Hindlimb muscle (tissue), 1 donor: ENCODE measurements around the gene CELA2B. TPM values are rescaled to one million over a fixed set of nuclear protein-coding genes. Genes with fewer than 3 reads are reported as not detected.
A peak's percentile ranks its signal among the peaks of the same experiment; 100 is the strongest.
"Not testable (repeated sequence)": the region's sequence is repeated elsewhere in the genome, so short reads cannot be mapped to it uniquely, and the experiment has no call there.

Source experiments
- DNase-seq: peaks from one replicate; pipeline ENCODE4 v3.0.0-alpha.2; 2013
- polyA plus RNA-seq: library from polyadenylated mRNA; unstranded; fragments of 120-200 nt; gene quantifications from one replicate; pipeline ENCODE4 v1.2.1, GENCODE V29; 2013; ENCODE audit not compliant: insufficient read length

CELA2B gene
- polyA plus RNA-seq, 1 donor: 4.1 TPM

DNA sequence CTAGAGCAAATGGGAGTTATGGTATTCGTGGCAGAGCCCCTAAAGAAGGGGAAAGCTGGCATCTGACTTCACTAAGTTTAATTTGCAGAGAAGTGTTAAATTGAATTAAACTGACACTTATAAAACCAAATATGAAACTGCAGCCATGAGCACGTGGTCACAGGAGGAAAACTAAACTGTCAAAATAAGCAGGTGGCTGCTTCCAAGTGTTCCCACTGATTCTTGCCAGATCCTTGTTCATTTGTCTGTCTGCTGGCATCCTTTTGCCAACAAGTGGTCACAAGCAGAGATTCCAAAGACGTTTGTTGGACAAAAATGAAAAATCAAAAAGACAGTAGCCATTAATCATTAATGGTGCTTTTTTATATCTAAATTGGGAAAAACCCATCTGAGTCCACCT lies 6.5 kb upstream of the CELA2B start:
- no peak for DNase-seq

- peak; percentile 44 for DNase-seq
These were observed 6.0 kb upstream of the CELA2B start for GRCh38 chr1:15469821-15470448.

GRCh38 chr1:15471067-15471466 lies 4.8 kb upstream of the CELA2B start:
- DNase-seq: not testable (repeated sequence)

DNA sequence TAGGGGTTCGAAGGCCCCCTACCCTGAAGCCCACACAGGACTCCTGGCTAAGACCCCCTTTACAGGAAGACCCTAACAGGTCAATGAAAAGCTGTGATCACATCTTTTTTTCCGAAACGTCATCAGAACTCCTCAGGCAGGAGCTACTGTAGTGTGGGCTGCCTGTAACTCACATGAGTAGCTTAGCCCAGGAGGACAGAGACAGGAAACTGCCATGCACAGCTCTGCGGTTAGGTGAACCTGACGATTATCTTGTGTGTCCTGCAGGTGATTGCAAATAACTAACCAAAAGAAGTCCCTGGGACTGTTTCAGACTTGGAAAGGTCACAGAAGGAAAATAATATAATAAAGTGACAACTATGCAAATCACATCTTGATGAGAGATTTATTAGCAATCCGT lies 4.2 kb upstream of the CELA2B start:
- DNase-seq: not testable (repeated sequence)

DNA sequence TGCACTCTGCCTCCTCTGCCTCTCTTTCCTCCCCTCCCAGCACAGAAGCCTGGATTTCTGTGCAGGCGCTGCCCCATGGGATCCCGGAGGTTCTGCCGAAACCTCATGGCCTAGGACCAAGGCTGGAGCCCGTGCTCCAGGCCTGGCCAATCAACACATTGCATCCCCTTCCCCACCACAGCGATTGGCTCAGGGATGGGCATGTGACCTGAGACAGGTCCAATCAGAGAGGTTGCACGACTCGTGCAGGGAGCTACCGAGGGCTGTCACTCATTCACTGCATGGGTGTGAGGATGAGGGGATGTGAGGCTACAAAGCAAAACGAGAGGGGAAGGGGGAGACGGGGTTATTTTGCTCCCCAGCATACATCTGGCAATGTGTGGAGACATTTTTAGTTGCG lies 3.3 kb upstream of the CELA2B start:
- no peak for DNase-seq

DNA sequence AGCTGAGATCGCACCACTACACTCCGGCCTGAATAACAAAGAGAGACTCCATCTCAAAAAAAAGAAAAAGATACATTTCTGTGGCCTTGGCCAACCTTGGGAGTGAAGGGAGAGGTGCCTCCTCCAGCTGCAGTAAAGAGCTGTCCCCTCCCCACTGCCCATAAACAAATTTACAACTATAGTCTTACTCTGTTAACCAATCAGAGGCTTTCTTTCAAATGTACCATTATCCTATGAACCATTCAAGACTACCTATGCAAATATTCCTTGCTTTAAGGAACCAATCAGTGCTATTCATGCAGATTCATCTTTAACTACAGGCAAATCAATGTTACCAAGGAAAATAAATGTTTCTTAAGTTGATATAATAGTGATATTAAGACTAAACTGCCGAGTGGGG lies 1.0 kb downstream of the CELA2B start:
- DNase-seq: no peak

DNA sequence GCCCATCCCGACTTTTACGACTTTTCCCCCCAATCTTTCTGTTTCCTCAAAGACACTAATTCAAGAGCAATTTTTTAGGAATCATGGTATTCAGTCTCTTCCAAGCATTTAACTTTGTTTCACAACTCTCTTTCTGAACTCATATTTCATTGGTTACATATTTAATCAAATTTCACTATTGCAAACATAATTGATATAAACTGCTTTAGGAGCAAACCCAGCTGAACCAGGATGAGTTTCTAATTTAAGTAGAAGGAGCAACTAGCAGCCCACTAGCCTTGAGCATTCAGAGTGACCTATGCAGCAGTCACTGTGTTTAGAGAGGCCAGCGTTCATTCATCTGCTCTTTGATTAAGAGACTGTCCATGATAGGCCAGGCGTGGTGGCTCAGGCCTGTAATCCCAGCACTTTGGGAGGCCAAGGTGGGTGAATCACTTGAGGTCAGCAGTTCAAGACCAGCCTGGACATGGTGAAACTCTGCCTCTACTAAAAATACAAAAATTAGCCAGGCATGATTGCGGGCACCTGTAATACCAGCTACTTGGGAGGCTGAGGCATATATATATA lies 1.8 kb downstream of the CELA2B start:
- no peak for DNase-seq

DNA sequence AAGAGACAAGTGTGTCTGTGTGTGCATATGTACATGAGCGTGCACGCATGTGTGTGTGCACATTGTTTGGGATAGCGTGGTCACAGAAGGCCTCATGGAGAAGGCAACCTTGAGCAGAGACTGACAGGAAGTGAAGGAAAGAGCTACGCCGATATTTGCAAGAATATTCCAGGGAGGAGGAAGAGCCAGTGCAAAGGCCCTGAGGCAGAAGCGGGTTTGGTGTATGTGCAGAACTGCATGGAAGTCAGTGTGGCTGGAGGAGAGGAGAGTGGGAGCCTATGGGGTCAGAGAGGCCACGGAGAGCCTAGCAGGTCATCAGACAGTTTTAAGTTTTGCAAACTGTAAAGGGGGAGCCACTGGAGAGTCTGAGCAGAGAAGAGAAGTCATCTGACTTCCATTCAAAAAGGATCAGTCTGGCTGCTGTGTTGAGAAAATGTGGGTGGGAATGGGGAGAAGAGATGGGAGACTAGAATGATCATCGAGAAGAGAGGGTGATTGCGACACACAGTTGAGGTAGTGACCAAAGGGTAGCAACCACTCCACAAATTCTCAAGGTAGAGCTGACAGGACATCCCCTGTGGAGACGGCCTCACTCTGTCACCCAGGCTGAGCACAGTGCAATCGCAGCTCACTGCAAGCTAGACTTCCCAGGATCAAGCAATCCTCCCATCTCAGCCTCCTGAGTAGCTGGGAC lies 3.9 kb downstream of the CELA2B start:
- DNase-seq: no peak

- not testable (repeated sequence) for DNase-seq
These were observed 6.6 kb downstream of the CELA2B start for GRCh38 chr1:15482455-15482854.

DNA sequence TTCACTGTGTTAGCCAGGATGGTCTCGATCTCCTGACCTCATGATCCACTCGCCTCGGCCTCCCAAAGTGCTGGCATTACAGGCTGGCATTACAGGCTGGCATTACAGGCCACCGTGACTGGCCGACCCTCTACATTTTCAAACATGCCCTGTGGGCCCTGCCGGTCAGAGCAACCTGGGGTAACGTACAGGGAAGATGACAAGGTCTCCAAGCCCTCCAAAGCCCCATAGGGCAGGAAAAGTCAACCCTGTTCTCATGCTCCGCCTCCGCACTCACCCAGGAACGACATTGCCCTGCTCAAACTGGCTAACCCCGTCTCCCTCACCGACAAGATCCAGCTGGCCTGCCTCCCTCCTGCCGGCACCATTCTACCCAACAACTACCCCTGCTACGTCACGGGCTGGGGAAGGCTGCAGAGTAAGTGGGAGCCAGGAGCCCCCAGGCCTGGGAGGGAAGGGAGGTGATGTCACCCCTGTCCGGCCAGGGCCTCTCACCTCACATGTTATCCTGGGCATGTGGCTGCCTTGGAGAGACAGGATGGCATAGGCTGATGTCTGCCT lies 7.2 kb downstream of the CELA2B start:
- DNase-seq: not testable (repeated sequence)

GRCh38 chr1:15483971-15484370 lies 8.1 kb downstream of the CELA2B start:
- no peak for DNase-seq

DNA sequence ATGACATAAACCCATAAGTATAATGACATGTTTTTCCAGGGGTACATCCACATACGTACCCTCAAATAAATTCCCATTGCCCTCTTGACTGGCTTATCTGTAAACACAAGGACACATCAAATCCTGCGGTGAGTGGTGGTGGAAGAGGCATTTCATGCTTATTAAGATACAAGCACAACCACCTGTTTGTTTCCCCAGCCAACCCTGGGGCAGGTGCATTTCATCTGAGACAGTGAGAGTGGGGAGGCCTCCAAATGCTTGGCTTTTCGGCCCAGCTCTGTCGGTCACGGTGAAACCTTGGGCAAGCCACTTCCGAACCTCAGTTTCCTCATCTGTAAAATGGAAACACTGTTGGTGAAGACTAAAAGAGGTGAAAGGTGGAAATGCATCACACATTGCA lies 8.5 kb downstream of the CELA2B start:
- DNase-seq: not testable (repeated sequence)

DNA sequence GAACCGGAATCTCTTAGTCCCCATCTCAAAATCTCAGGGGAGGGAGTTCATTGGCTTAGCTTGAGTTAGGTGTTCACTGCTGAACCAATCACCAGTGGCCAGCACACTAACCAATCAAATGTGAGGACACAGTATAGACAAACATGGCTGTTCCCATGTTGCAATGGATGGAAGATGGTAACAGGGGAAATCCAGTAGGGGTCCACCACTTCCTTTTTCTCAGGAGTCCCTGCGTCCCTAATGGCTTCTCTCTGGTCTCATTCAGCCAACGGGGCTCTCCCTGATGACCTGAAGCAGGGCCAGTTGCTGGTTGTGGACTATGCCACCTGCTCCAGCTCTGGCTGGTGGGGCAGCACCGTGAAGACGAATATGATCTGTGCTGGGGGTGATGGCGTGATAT lies 9.7 kb downstream of the CELA2B start:
- no peak for DNase-seq

- DNase-seq: not testable (repeated sequence)
These were observed 11.1 kb downstream of the CELA2B start for GRCh38 chr1:15486844-15487610.

GRCh38 chr1:15488371-15488770 lies 12.5 kb downstream of the CELA2B start:
- DNase-seq: no peak

DNA sequence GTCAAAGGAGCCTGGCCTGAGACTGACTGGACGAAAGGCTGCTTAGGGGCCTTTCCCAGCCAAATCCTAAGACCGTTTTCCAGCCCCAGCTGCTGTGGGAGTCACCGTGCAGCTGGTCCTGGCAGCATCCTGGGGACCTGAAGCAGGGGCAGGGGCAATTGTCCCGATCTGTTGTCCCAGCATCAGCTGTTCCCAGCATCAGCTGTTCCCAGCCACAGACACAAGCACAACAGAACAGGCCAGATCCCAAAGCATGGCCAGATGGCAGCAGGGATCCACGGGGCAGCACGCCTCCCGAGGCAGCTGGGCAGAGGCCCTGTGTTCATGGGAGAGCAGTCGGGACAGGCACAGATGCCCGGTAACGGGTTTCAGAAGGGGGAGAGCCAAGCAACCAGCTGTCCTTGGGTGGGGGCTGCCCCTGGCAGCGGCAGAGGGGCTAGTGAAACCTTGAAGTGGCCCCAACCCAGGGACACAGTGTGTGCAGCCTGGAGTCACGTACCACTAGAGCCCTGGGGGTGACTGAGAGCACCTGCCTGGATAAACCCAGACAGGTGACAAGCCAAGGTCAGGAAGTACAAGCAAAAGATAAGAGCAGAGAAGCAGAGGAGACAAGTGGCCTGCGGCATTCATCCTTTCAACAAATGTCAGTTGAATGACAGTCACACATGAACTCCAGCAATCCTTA lies 13.3 kb downstream of the CELA2B start:
- DNase-seq: peak; percentile 52

DNA sequence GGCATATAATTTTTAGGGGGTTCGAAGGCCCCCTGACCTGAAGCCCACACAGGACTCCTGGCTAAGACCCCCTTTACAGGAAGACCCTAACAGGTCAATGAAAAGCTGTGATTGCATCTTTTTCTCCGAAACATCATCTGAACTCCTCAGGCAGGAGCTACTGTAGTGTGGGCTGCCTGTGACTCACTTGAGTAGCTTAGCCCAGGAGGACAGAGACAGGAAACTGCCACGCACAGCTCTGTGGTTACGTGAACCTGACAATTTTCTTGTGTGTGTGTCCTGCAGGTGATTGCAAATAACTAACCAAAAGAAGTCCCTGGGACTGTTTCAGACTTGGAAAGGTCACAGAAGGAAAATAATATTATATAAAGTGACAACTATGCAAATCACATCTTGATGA lies 15.1 kb downstream of the CELA2B start:
- not testable (repeated sequence) for DNase-seq

DNA sequence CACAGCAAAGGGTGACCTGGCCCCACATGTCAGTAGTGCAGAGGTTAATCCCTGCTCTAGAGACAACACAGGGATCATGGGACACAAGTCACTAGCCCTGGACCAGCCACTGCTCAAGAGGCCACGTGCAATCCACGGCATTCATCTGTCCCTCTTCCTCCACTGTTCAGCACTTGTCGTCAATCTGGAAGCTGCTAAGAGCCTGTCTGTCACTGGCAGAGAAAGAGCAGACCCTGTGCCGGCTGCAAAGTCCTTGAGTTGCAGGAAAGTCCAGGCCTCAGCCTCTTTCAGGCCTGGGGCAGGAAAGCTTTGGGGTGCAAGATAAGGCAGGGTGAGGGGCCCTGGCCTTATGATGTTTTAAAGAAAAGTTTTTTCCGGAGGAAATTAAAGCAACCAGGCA lies 16.7 kb downstream of the CELA2B start:
- DNase-seq: no peak

DNA sequence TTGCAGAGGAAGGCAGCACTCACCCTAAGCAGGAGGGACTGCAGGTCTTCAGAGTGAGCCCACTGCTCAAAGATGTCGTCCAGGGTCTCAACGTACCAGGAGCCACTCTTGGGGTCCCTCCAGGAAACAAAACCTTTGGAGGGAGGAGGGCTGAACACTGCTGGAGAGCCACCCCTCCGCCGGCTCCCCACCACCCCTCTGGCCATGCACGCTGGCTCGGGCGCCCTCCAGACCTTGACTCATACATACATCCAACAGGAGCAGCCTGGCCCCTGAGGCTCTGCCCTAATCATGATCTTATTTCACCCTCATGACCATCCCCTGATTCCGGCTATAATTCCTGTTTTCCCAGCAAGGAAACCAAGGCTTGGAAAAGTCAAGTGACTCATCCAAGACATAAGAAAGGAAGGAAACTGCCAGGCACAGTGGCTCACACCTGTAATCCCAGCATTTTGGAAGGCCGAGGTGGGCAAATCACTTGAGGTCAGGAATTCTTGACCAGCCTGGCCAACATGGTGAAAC lies 18.0 kb downstream of the CELA2B start:
- no peak for DNase-seq

DNA sequence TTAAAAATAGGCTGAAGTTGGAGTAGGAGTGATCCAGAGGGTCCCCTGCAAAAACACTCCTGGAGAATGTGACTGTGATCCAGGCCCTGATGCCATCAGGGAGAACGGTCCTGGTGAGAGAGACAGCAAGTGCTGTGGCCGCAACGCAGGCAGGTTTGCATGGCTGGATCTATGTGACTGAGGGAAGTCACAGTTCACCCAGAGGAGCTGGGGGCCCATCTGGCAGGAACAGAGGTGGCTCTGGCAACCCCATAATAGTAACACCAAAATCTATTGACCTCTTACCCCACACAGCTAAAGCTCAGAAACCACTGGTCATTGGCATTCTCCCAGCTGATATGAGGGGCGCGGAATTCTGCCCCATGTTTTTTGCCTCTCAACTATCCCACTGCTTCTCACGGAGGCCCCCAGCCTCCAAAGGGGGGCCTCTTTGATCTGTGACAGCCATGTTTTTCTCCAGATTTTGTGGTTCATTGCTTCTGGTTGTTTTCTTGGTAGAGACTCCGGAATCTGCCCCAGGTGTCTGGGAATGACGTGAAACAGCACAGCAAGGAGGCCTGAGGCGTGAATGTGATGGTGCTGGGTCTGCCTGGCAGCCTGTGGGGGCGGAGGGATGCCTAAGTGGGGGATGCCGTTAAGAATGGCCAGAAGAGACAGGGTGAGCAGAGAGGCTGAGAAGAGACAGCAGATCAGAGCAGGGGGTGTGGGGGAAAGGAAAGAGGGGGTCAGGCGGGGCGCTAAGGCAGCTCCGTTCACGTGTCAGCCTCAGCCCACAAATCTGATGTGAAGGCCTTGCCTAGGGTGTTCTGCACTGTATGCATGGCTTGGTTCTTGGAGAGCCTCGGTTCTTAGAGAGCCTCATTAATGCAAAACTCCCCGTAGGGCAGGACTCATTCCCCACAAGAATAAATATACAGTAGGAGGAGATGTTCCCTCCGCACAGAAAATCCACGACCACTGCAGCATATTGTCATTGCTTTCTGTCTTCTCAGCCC lies 24.6 kb downstream of the CELA2B start:
- no peak for DNase-seq
